GF-D8 (cell line): ENCODE measurements around the gene LINGO4.

Experiments used
- DNase-seq: peaks from one replicate; lab custom pipeline; 2025; lab: John Stamatoyannopoulos, UW

Gene LINGO4

GRCh38 chr1:151805066-151805820 is at the start of gene LINGO4:
LINGO4 (minus strand) TSS chr1:151805419; CDS start chr1:151802704, 2,715 bp downstream.
- DNase-seq = no peak

GRCh38 chr1:151854658-151855057 is 49.4 kb upstream of the LINGO4 start:
- DNase-seq = no peak

- DNase-seq = no peak
These were observed 48.3 kb upstream of the LINGO4 start, which contains the start of gene THEM5 for GRCh38 chr1:151853411-151853943. THEM5 (minus strand) TSS chr1:151853712; CDS start chr1:151853565, 147 bp downstream.

- DNase-seq = no peak
These were observed 47.5 kb upstream of the LINGO4 start for GRCh38 chr1:151852733-151853132.

GRCh38 chr1:151851886-151852285 is 46.7 kb upstream of the LINGO4 start:
- DNase-seq = no peak

- no peak for DNase-seq
These were observed 44.7 kb upstream of the LINGO4 start for GRCh38 chr1:151849871-151850270.

GRCh38 chr1:151849126-151849525 is 43.9 kb upstream of the LINGO4 start:
- no peak for DNase-seq

- no peak for DNase-seq
These were observed 42.8 kb upstream of the LINGO4 start for GRCh38 chr1:151847867-151848596.

GRCh38 chr1:151846686-151847237 is 41.5 kb upstream of the LINGO4 start:
- DNase-seq = no peak

- DNase-seq = no peak
These were observed 40.9 kb upstream of the LINGO4 start for GRCh38 chr1:151846062-151846568.

- no peak for DNase-seq
These were observed 38.2 kb upstream of the LINGO4 start for GRCh38 chr1:151843398-151843797.

GRCh38 chr1:151841141-151841540 is 35.9 kb upstream of the LINGO4 start:
- DNase-seq = no peak

GRCh38 chr1:151840421-151840820 is 35.2 kb upstream of the LINGO4 start:
- DNase-seq = no peak

GRCh38 chr1:151839457-151840403 is 34.5 kb upstream of the LINGO4 start, which contains the start of gene C2CD4D:
C2CD4D (minus strand) TSS chr1:151839820; CDS start chr1:151838989, 831 bp downstream.
- no peak for DNase-seq

- no peak for DNase-seq
These were observed 33.8 kb upstream of the LINGO4 start for GRCh38 chr1:151839082-151839412.

- DNase-seq = no peak
These were observed 33.2 kb upstream of the LINGO4 start for GRCh38 chr1:151838222-151839081.

GRCh38 chr1:151837884-151838221 is 32.6 kb upstream of the LINGO4 start:
- DNase-seq = no peak

- no peak for DNase-seq
These were observed 32.0 kb upstream of the LINGO4 start for GRCh38 chr1:151837197-151837596.

GRCh38 chr1:151835596-151835995 is 30.4 kb upstream of the LINGO4 start:
- DNase-seq = no peak

GRCh38 chr1:151834239-151834638 is 29.0 kb upstream of the LINGO4 start:
- DNase-seq = no peak
